Skeletal muscle cell (primary cell): ENCODE data around the gene OR7A10.
"Not testable (repeated sequence)": the region's sequence is repeated elsewhere in the genome, so short reads cannot be mapped to it uniquely, and the experiment has no call there.

Source experiments
- DNase-seq: peaks from one replicate; pipeline ENCODE4 v3.0.0-alpha.2; 2010; ENCODE audit warnings: low read depth
- H3K4me3 ChIP-seq: 2 replicates; pipeline ENCODE4 v1.5.1; 2011; ENCODE audit warnings: low read depth, mild to moderate bottlenecking, control low read depth, low read length, moderate library complexity

Gene OR7A10

GRCh38 chr19:14798760-14799159 lies 50.0 kb downstream of the OR7A10 start:
- no peak overlapping the region for H3K4me3 ChIP-seq
- no peak for DNase-seq

- no peak overlapping the region for H3K4me3 ChIP-seq
- DNase-seq, result no peak
Observed at GRCh38 chr19:14796021-14796420, 52.7 kb downstream of the OR7A10 start.

DNA sequence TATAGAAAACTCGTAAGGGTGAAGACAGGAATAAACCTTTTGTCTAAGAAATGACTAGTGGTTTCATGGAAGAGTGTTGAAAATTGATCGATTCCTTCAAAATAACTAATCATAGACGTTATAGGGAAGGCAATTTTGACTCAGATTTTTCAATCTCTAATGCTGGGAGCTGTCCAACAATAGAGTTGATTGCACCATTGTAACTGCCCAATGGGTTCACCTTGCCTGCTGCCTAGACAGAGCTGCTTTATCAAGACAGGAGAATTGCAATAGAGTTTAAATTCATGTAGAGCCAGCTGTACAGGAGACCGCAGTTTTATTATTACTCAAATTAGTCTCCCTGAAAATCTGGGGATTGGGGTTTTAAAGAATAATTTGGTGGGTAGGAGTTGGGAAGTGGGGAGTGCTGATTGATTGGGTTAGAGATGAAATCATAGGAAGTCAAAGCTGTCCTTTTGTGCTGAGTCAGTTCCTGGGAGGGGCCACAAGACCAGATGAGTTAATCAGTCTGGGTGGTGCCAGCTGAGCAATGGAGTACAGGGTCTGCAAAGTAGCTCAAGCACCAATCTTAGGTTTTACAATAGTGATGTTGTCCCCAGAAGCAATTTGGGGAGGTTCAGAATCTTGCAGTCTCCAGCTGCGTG lies 53.5 kb downstream of the OR7A10 start:
- DNase-seq, result no peak
- no peak overlapping the region for H3K4me3 ChIP-seq

DNA sequence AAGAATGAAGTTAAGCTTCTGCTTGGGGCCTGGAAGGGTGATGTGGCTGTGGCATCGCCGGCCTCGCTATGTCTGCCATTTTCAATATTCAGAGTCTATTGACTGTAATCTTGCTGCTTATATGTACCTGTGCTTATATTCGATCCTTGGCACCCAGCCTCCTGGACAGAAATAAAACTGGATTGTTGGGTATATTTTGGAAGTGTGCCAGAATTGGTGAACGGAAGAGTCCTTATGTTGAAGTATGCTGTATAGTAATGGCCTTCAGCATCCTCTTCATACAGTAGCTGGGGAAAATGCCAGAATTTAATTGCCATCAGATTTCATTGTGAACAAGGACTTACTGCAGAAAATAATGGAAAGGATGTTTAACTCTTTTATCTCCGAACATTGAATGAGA lies 56.5 kb downstream of the OR7A10 start:
- not testable (repeated sequence) for DNase-seq, H3K4me3 ChIP-seq
